ENCODE measurements around the gene NMRK1.

Gene NMRK1

GRCh38 chr9:75088646-75089372 lies 854 bp upstream of the NMRK1 start:
- TF ChIP-seq CTCF (conservative IDR thresholded peaks at IDR 0.05; ENCODE audit: low read depth, low read length): peak; percentile 16
- peak overlapping the region; percentile 87 for H3K4me3 ChIP-seq (ENCODE audit: low read length)
- no peak for DNase-seq (ENCODE audit: low read depth)

- no peak for DNase-seq (ENCODE audit: low read depth)
- no peak for TF ChIP-seq CTCF (conservative IDR thresholded peaks at IDR 0.05; ENCODE audit: low read depth, low read length)
- H3K4me3 ChIP-seq (ENCODE audit: low read length): peak overlapping the region; percentile 87
Observed at GRCh38 chr9:75087289-75087823, 599 bp downstream of the NMRK1 start.

GRCh38 chr9:75086541-75087288 lies 1.2 kb downstream of the NMRK1 start:
- no peak for DNase-seq (ENCODE audit: low read depth)
- no peak for TF ChIP-seq CTCF (conservative IDR thresholded peaks at IDR 0.05; ENCODE audit: low read depth, low read length)
- H3K4me3 ChIP-seq (ENCODE audit: low read length): peak overlapping the region; percentile 87

GRCh38 chr9:75085640-75086039 lies 2.3 kb downstream of the NMRK1 start:
- no peak for DNase-seq (ENCODE audit: low read depth)
- no peak overlapping the region for H3K4me3 ChIP-seq (ENCODE audit: low read length)

GRCh38 chr9:75084081-75084672 lies 3.8 kb downstream of the NMRK1 start:
- no peak for TF ChIP-seq CTCF (conservative IDR thresholded peaks at IDR 0.05; ENCODE audit: low read depth, low read length)

More at GRCh38 chr9:75085640-75086039, 2.3 kb downstream of the NMRK1 start:
- TF ChIP-seq CTCF (conservative IDR thresholded peaks at IDR 0.05; ENCODE audit: low read depth, low read length): no peak

GRCh38 chr9:75083188-75083970 lies 4.6 kb downstream of the NMRK1 start:
- H3K4me3 ChIP-seq (ENCODE audit: low read length): no peak overlapping the region
- TF ChIP-seq CTCF (conservative IDR thresholded peaks at IDR 0.05; ENCODE audit: low read depth, low read length): no peak
- DNase-seq (ENCODE audit: low read depth): no peak

More at GRCh38 chr9:75084081-75084672, 3.8 kb downstream of the NMRK1 start:
- DNase-seq (ENCODE audit: low read depth): no peak
- no peak overlapping the region for H3K4me3 ChIP-seq (ENCODE audit: low read length)
